ENCODE measurements around the gene TTC36.

DNA sequence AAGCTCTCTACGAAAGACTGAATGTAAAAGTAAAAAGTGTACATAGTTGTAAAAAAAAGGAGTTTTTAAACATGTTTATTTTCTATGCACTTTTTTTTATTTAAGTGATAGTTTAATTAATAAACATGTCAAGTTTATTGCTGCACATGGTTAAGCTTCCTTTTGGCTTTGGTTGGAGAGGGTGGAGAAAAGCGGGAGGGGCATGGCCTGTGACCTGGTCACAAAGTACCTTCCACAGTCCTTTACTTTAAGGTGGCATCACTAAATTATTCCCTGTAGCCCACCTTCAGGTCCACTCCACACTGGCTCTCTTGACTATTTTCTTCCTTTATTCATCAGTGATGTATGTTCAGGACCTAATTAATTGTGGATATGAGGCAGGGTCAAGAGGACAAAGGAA lies 586 bp upstream of the TTC36 start:
- TF ChIP-seq POLR2A (IDR thresholded peaks at IDR 0.05; ENCODE audit: extremely low read depth, insufficient read length) (no peak), MAX (IDR thresholded peaks at IDR 0.05; ENCODE audit: low read depth, low read length) (no peak)
- TF ChIP-seq, protein P1, sequence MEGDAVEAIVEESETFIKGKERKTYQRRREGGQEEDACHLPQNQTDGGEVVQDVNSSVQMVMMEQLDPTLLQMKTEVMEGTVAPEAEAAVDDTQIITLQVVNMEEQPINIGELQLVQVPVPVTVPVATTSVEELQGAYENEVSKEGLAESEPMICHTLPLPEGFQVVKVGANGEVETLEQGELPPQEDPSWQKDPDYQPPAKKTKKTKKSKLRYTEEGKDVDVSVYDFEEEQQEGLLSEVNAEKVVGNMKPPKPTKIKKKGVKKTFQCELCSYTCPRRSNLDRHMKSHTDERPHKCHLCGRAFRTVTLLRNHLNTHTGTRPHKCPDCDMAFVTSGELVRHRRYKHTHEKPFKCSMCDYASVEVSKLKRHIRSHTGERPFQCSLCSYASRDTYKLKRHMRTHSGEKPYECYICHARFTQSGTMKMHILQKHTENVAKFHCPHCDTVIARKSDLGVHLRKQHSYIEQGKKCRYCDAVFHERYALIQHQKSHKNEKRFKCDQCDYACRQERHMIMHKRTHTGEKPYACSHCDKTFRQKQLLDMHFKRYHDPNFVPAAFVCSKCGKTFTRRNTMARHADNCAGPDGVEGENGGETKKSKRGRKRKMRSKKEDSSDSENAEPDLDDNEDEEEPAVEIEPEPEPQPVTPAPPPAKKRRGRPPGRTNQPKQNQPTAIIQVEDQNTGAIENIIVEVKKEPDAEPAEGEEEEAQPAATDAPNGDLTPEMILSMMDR (IDR thresholded peaks at IDR 0.05; ENCODE audit: low read depth, low read length): no peak

Data from NB4 (cell line).